PC-9 (cell line): ENCODE measurements around the gene NAA10.

ENCODE experiments used
- CTCF ChIP-seq: fragments of 200-600 bp; sonication (generic); conservative IDR thresholded peaks from 2 replicates; pipeline ENCODE4 v1.6.1; 2017; ENCODE audit warnings: mixed run types, antibody characterized with exemption, mild to moderate bottlenecking, moderate library complexity
- EZH2 ChIP-seq: fragments of 200-600 bp; sonication (generic); IDR thresholded peaks from 2 replicates; pipeline ENCODE4 v1.8.0; 2017; ENCODE audit warnings: antibody characterized with exemption, low read depth

GRCh38 chrX:153924149-153924861 is 10.5 kb downstream of the NAA10 start:
- TF ChIP-seq EZH2 = no peak
- TF ChIP-seq CTCF = peak; percentile 32; the same call in 1 of the 2 replicates
